Measurements from ENCODE around the gene FAM43B. TPM values are rescaled to one million over a fixed set of nuclear protein-coding genes. Genes with fewer than 3 reads are reported as not detected.

FAM43B gene
- total RNA-seq, 2 experiments from 2014 or later, result not detected

- no TSS peak for BruUV-seq (replicated peaks)
- DNase-seq (ENCODE audit: low spot score), result no peak
- Histone ChIP-seq H3K4me1 (ENCODE audit: insufficient read depth, low read length, poor library complexity, severe bottlenecking) (peaks cover 8% of the 10 kb centered on the region), H3K79me2 (ENCODE audit: insufficient read depth, low read depth, low read length) (no peaks in the 10 kb centered on the region), H2AFZ (ENCODE audit: low read length) (no peak overlapping the region), H3K9me3 (ENCODE audit: low read length) (no peaks in the 10 kb centered on the region), H3K4me2 (ENCODE audit: low read length) (no peak overlapping the region), H3K9me2 (ENCODE audit: insufficient read depth, low read length) (no peaks in the 10 kb centered on the region), H3K4me3 (ENCODE audit: low read depth, low read length, poor library complexity, severe bottlenecking) (no peak overlapping the region), H3K27ac (ENCODE audit: low read depth, low read length, poor library complexity, severe bottlenecking) (no peak overlapping the region), H3K36me3 (ENCODE audit: insufficient read depth, low read length) (no peaks in the 10 kb centered on the region), H4K20me1 (ENCODE audit: insufficient read depth, low read length) (no peaks in the 10 kb centered on the region)
- POLR2A ChIA-PET, result interaction anchor here (0.7 kb wide), 1 partner anchor 790 kb away, joined by 4 read pairs; no protein-coding TSS in a partner anchor
- TF ChIP-seq EZH2phosphoT487 (IDR thresholded peaks at IDR 0.05; ENCODE audit: borderline replicate concordance, low read depth, low read length) (no peak), CTCF (conservative IDR thresholded peaks at IDR 0.05; ENCODE audit: low read length) (no peak)
- CTCF ChIA-PET (ENCODE audit: unreplicated experiment), result interaction anchor here (0.6 kb wide), 3 partner anchors 22 to 481 kb away, joined by 3 read pairs; no protein-coding TSS in a partner anchor
- intact Hi-C loops (cut with micrococcal nuclease; ENCODE audit: unreplicated experiment), result no loop called here
Observed at GRCh38 chr1:20596106-20596505, 43.7 kb downstream of the FAM43B start.

- Histone ChIP-seq H3K27ac (ENCODE audit: low read depth, low read length, poor library complexity, severe bottlenecking) (no peak overlapping the region), H3K79me2 (ENCODE audit: insufficient read depth, low read depth, low read length) (no peaks in the 10 kb centered on the region), H3K36me3 (ENCODE audit: insufficient read depth, low read length) (no peaks in the 10 kb centered on the region), H3K4me2 (ENCODE audit: low read length) (no peak overlapping the region), H3K9me2 (ENCODE audit: insufficient read depth, low read length) (no peaks in the 10 kb centered on the region), H3K9me3 (ENCODE audit: low read length) (no peaks in the 10 kb centered on the region), H2AFZ (ENCODE audit: low read length) (no peak overlapping the region), H4K20me1 (ENCODE audit: insufficient read depth, low read length) (no peaks in the 10 kb centered on the region), H3K4me3 (ENCODE audit: low read depth, low read length, poor library complexity, severe bottlenecking) (no peak overlapping the region), H3K4me1 (ENCODE audit: insufficient read depth, low read length, poor library complexity, severe bottlenecking) (peaks cover 8% of the 10 kb centered on the region)
- TF ChIP-seq EZH2phosphoT487 (IDR thresholded peaks at IDR 0.05; ENCODE audit: borderline replicate concordance, low read depth, low read length), result no peak
- TF ChIP-seq CTCF (conservative IDR thresholded peaks at IDR 0.05; ENCODE audit: low read length), result no peak
- DNase-seq (ENCODE audit: low spot score), result no peak
- intact Hi-C loops (cut with micrococcal nuclease; ENCODE audit: unreplicated experiment), result no loop called here
- BruUV-seq (replicated peaks), result no TSS peak
- ChIA-PET POLR2A (no interaction called here), CTCF (ENCODE audit: unreplicated experiment) (no interaction called here)
Observed at GRCh38 chr1:20597650-20598049, 45.3 kb downstream of the FAM43B start.

- H3K4me1 ChIP-seq (ENCODE audit: insufficient read depth, low read length, poor library complexity, severe bottlenecking), result no peaks in the 10 kb centered on the region
- no peaks in the 10 kb centered on the region for H4K20me1 ChIP-seq (ENCODE audit: insufficient read depth, low read length)
- ChIA-PET POLR2A (interaction anchor here (0.6 kb wide), 1 partner anchor 16 kb away, joined by 5 read pairs; no protein-coding TSS in a partner anchor), CTCF (ENCODE audit: unreplicated experiment) (no interaction called here)
- no peak for DNase-seq (ENCODE audit: low spot score)
- 0 out of 2 replicates have a peak, but pooled peaks cover 7% of the 10 kb centered on the region for H3K9me3 ChIP-seq (ENCODE audit: low read length)
- no peak overlapping the region for H3K4me2 ChIP-seq (ENCODE audit: low read length)
- no peak overlapping the region for H3K4me3 ChIP-seq (ENCODE audit: low read depth, low read length, poor library complexity, severe bottlenecking)
- intact Hi-C loops (cut with micrococcal nuclease; ENCODE audit: unreplicated experiment), result no loop called here
- H3K79me2 ChIP-seq (ENCODE audit: insufficient read depth, low read depth, low read length), result no peaks in the 10 kb centered on the region
- H3K9me2 ChIP-seq (ENCODE audit: insufficient read depth, low read length), result no peaks in the 10 kb centered on the region
- TF ChIP-seq EZH2phosphoT487 (IDR thresholded peaks at IDR 0.05; ENCODE audit: borderline replicate concordance, low read depth, low read length), result no peak
- BruUV-seq (replicated peaks), result no TSS peak
- no peaks in the 10 kb centered on the region for H3K36me3 ChIP-seq (ENCODE audit: insufficient read depth, low read length)
- H2AFZ ChIP-seq (ENCODE audit: low read length), result no peak overlapping the region
- H3K27ac ChIP-seq (ENCODE audit: low read depth, low read length, poor library complexity, severe bottlenecking), result no peak overlapping the region
Observed at GRCh38 chr1:20600156-20600555, 47.8 kb downstream of the FAM43B start.

All from OCI-LY7 (cell line).